Right cardiac atrium (tissue), 5 donors: Measurements from ENCODE around the gene UTP11. TPM values are rescaled to one million over a fixed set of nuclear protein-coding genes. Genes with fewer than 3 reads are reported as not detected.

ENCODE experiments used
- polyA plus RNA-seq: library from polyadenylated mRNA; stranded (reverse); fragments of 200-250 nt; gene quantifications from one replicate; pipeline ENCODE4 v1.2.3, GENCODE V29; 2013
- total RNA-seq, 4 donors: library from RNA; stranded (reverse); fragmentation: NEBNext Ultra II Directional; extraction: Animal tissue kit (Norgen Biotek cat#: 25700); gene quantifications; one replicate each; pipeline ENCODE4 v1.2.1, GENCODE V29; 2021
- donor health status: healthy with polysubstance abuse.
- donor health status: DM: no; HTN: yes; CAD: no.
- donor health status: DM: no; HTN: no; CAD: no.
- donor health status: DM: no; HTN: yes; CAD: no; lungs with severe emphysema.
- donor health status: DM: yes; HTN: yes; CAD: no.

The UTP11 gene
- total and polyA plus RNA-seq, 5 donors = 25.5 to 34.5 (median 30.1) TPM

Other genes with a start within 250 kb of the UTP11 start
- 1 to 10 TPM in 1 of 4 donors, under 1 TPM in 3; 0.11 to 1.1 (median 0.36) TPM for gene EPHA10, start 247.6 kb upstream of the UTP11 start, total RNA-seq
- 0.36 TPM for gene EPHA10, start 247.6 kb upstream of the UTP11 start, polyA plus RNA-seq
- 1 to 10 TPM in 3 of 4 donors, under 1 TPM in 1; 0.69 to 1.5 (median 1.2) TPM for gene MANEAL, start 218.9 kb upstream of the UTP11 start, total RNA-seq
- gene MANEAL, start 218.9 kb upstream of the UTP11 start, polyA plus RNA-seq = 0.93 TPM
- 10 to 100 TPM; 45.5 to 61.2 (median 55.5) TPM for gene C1orf122, start 204.9 kb upstream of the UTP11 start, total RNA-seq
- 84.0 TPM for gene C1orf122, start 204.9 kb upstream of the UTP11 start, polyA plus RNA-seq
- gene YRDC, start 204.5 kb upstream of the UTP11 start, total RNA-seq = 1 to 10 TPM; 4.0 to 8.4 (median 5.8) TPM
- gene YRDC, start 204.5 kb upstream of the UTP11 start, polyA plus RNA-seq = 5.7 TPM
- gene MTF1, start 153.1 kb upstream of the UTP11 start, total RNA-seq = 10 to 100 TPM in 3 of 4 donors, 1 to 10 TPM in 1; 8.9 to 13.4 (median 11.0) TPM
- gene MTF1, start 153.1 kb upstream of the UTP11 start, polyA plus RNA-seq = 2.4 TPM
- 10 to 100 TPM; 16.4 to 22.4 (median 17.6) TPM for gene INPP5B, start 65.7 kb upstream of the UTP11 start, total RNA-seq
- gene INPP5B, start 65.7 kb upstream of the UTP11 start, polyA plus RNA-seq = 11.7 TPM
- gene SF3A3, start 22.7 kb upstream of the UTP11 start, total RNA-seq = 10 to 100 TPM; 25.2 to 34.1 (median 31.0) TPM
- gene SF3A3, start 22.7 kb upstream of the UTP11 start, polyA plus RNA-seq = 14.4 TPM
- gene FHL3, start 7.2 kb upstream of the UTP11 start, total RNA-seq = 10 to 100 TPM in 1 of 4 donors, 1 to 10 TPM in 3; 8.1 to 15.6 (median 9.1) TPM
- gene FHL3, start 7.2 kb upstream of the UTP11 start, polyA plus RNA-seq = 9.7 TPM
- gene POU3F1, start 34.1 kb downstream of the UTP11 start, total RNA-seq = under 1 TPM in 3 of 4 donors, not detected in 1; 0.09 to 0.17 (median 0.17) TPM
- 0.07 TPM for gene POU3F1, start 34.1 kb downstream of the UTP11 start, polyA plus RNA-seq